ENCODE data around the gene C3orf52. TPM values are rescaled to one million over a fixed set of nuclear protein-coding genes. Genes with fewer than 3 reads are reported as not detected.
A peak's percentile ranks its signal among the peaks of the same experiment; 100 is the strongest.

C3orf52 gene
- total RNA-seq, 1 donor from 2014 or later = 4.5 TPM

GRCh38 chr3:112123548-112123947, 37.4 kb downstream of the C3orf52 start:
- no peak for TF ChIP-seq CTCF (IDR thresholded peaks at IDR 0.05; ENCODE audit: unreplicated experiment)
- Mint-ChIP-seq H3K4me3 (no peak overlapping the region), H3K36me3 (no peaks in the 10 kb centered on the region), H3K27me3 (ENCODE audit: low read depth) (no peaks in the 10 kb centered on the region), H3K27ac (no peak overlapping the region), H3K9me3 (no peaks in the 10 kb centered on the region), H3K4me1 (peaks cover 36% of the 10 kb centered on the region)
- no peak for DNase-seq (ENCODE audit: low spot score in 2 of 2, unreplicated experiment in 2 of 2)

GRCh38 chr3:112124907-112125607, 38.9 kb downstream of the C3orf52 start:
- peaks cover 51% of the 10 kb centered on the region for H3K4me1 Mint-ChIP-seq
- DNase-seq (ENCODE audit: low spot score in 2 of 2, unreplicated experiment in 2 of 2) = no peak
- no peak overlapping the region for H3K4me3 Mint-ChIP-seq
- TF ChIP-seq CTCF (IDR thresholded peaks at IDR 0.05; ENCODE audit: unreplicated experiment) = no peak
- no peaks in the 10 kb centered on the region for H3K9me3 Mint-ChIP-seq
- no peak overlapping the region for H3K27ac Mint-ChIP-seq
- no peaks in the 10 kb centered on the region for H3K36me3 Mint-ChIP-seq
- no peaks in the 10 kb centered on the region for H3K27me3 Mint-ChIP-seq (ENCODE audit: low read depth)

GRCh38 chr3:112126511-112126911, 40.3 kb downstream of the C3orf52 start:
- no peaks in the 10 kb centered on the region for H3K9me3 Mint-ChIP-seq
- no peaks in the 10 kb centered on the region for H3K27me3 Mint-ChIP-seq (ENCODE audit: low read depth)
- H3K4me1 Mint-ChIP-seq = peaks cover 54% of the 10 kb centered on the region
- H3K4me3 Mint-ChIP-seq = no peak overlapping the region
- no peaks in the 10 kb centered on the region for H3K36me3 Mint-ChIP-seq
- no peak for DNase-seq (ENCODE audit: low spot score in 2 of 2, unreplicated experiment in 2 of 2)
- TF ChIP-seq CTCF (IDR thresholded peaks at IDR 0.05; ENCODE audit: unreplicated experiment) = no peak
- peak overlapping the region; percentile 86 for H3K27ac Mint-ChIP-seq

- no peak for DNase-seq (ENCODE audit: low spot score in 2 of 2, unreplicated experiment in 2 of 2)
- Mint-ChIP-seq H3K27me3 (ENCODE audit: low read depth) (no peaks in the 10 kb centered on the region), H3K4me3 (no peak overlapping the region), H3K36me3 (no peaks in the 10 kb centered on the region), H3K9me3 (no peaks in the 10 kb centered on the region), H3K27ac (peak overlapping the region; percentile 15), H3K4me1 (peaks cover 54% of the 10 kb centered on the region)
- no peak for TF ChIP-seq CTCF (IDR thresholded peaks at IDR 0.05; ENCODE audit: unreplicated experiment)
These were observed 41.6 kb downstream of the C3orf52 start for GRCh38 chr3:112127522-112128494.

GRCh38 chr3:112128843-112129727, 42.9 kb downstream of the C3orf52 start:
- Mint-ChIP-seq H3K4me3 (no peak overlapping the region), H3K9me3 (no peaks in the 10 kb centered on the region), H3K4me1 (peaks cover 56% of the 10 kb centered on the region), H3K27me3 (ENCODE audit: low read depth) (no peaks in the 10 kb centered on the region), H3K36me3 (no peaks in the 10 kb centered on the region), H3K27ac (peak overlapping the region; percentile 77)
- DNase-seq (ENCODE audit: low spot score in 2 of 2, unreplicated experiment in 2 of 2) = no peak
- no peak for TF ChIP-seq CTCF (IDR thresholded peaks at IDR 0.05; ENCODE audit: unreplicated experiment)
